Trophoblast cell (in vitro differentiated cells and primary cell): ENCODE results near the gene TRIM45.

Experiments
- DNase-seq, 2 donors: peaks; one replicate each; pipeline ENCODE4 v3.0.0-alpha.2; 2016
- H2AFZ ChIP-seq: 2 replicates; pipeline ENCODE4 v1.6.1; 2013; ENCODE audit warnings: low read length, moderate library complexity, mild to moderate bottlenecking; ENCODE audit not compliant: insufficient read depth, poor library complexity
- H2AK5ac ChIP-seq: 2 replicates; pipeline ENCODE4 v1.6.1; 2013; ENCODE audit warnings: mild to moderate bottlenecking, low read length
- H2BK120ac ChIP-seq: 2 replicates; pipeline ENCODE4 v1.6.1; 2013; ENCODE audit warnings: low read length, mild to moderate bottlenecking, moderate library complexity; ENCODE audit not compliant: insufficient read depth, poor library complexity
- H2BK12ac ChIP-seq: 2 replicates; pipeline ENCODE4 v1.6.1; 2013; ENCODE audit warnings: mild to moderate bottlenecking, low read length, moderate library complexity
- H2BK5ac ChIP-seq: 2 replicates; pipeline ENCODE4 v1.6.1; 2013; ENCODE audit warnings: low read length, low read depth, moderate library complexity, mild to moderate bottlenecking; ENCODE audit not compliant: poor library complexity
- H3K14ac ChIP-seq: 2 replicates; pipeline ENCODE4 v1.6.1; 2013; ENCODE audit warnings: mild to moderate bottlenecking, low read length
- H3K18ac ChIP-seq: 2 replicates; pipeline ENCODE4 v1.6.1; 2013; ENCODE audit warnings: mild to moderate bottlenecking, low read length
- H3K23ac ChIP-seq: 2 replicates; pipeline ENCODE4 v1.6.1; 2013; ENCODE audit warnings: low read length
- H3K27ac ChIP-seq: 2 replicates; pipeline ENCODE4 v1.5.1; 2013; ENCODE audit warnings: low read depth, mild to moderate bottlenecking, inconsistent platforms, low read length, moderate library complexity
- H3K27me3 ChIP-seq: 2 replicates; pipeline ENCODE4 v1.6.1; 2013; ENCODE audit warnings: inconsistent platforms, mild to moderate bottlenecking, low read length, moderate library complexity; ENCODE audit not compliant: insufficient read depth
- H3K36me3 ChIP-seq, 2 experiments: 1 replicate in 1 of 2; 2 replicates in 1 of 2; pipeline ENCODE4 v1.6.1; 2013; ENCODE audit warnings: low read length in 2 of 2, mild to moderate bottlenecking in 2 of 2, moderate library complexity in 1 of 2; ENCODE audit not compliant: insufficient read depth in 2 of 2, control insufficient read depth in 1 of 2
- H3K4ac ChIP-seq: 2 replicates; pipeline ENCODE4 v1.6.1; 2013; ENCODE audit warnings: low read depth, mild to moderate bottlenecking, low read length, moderate library complexity
- H3K4me1 ChIP-seq, 2 experiments: 1 replicate in 1 of 2; 2 replicates in 1 of 2; pipeline ENCODE4 v1.6.1; 2013; ENCODE audit warnings: low read length in 2 of 2, mild to moderate bottlenecking in 2 of 2, moderate library complexity in 1 of 2; ENCODE audit not compliant: insufficient read depth in 2 of 2, control insufficient read depth in 1 of 2
- H3K4me2 ChIP-seq: 2 replicates; pipeline ENCODE4 v1.6.1; 2013; ENCODE audit warnings: inconsistent platforms, mild to moderate bottlenecking, low read length, moderate library complexity
- H3K4me3 ChIP-seq: 2 replicates; pipeline ENCODE4 v1.5.1; 2013; ENCODE audit warnings: mild to moderate bottlenecking, low read depth, low read length, inconsistent platforms
- H3K79me1 ChIP-seq: one replicate; pipeline ENCODE4 v1.6.1; 2013; ENCODE audit warnings: low read length
- H3K79me2 ChIP-seq: 2 replicates; pipeline ENCODE4 v1.6.1; 2013; ENCODE audit warnings: low read length, mild to moderate bottlenecking; ENCODE audit not compliant: control insufficient read depth, insufficient read depth, poor library complexity
- H3K9ac ChIP-seq: 2 replicates; pipeline ENCODE4 v1.6.1; 2013; ENCODE audit warnings: mild to moderate bottlenecking, low read length
- H3K9me3 ChIP-seq: 2 replicates; pipeline ENCODE4 v1.6.1; 2013; ENCODE audit warnings: low read depth, mild to moderate bottlenecking, control low read depth, inconsistent platforms, low read length; ENCODE audit not compliant: insufficient read depth
- H4K12ac ChIP-seq: 2 replicates; pipeline ENCODE4 v1.6.1; 2013; ENCODE audit warnings: low read depth, mild to moderate bottlenecking, low read length, moderate library complexity
- H4K8ac ChIP-seq: 2 replicates; pipeline ENCODE4 v1.6.1; 2013; ENCODE audit warnings: low read depth, mild to moderate bottlenecking, low read length, moderate library complexity
- H4K91ac ChIP-seq: one replicate; pipeline ENCODE4 v1.6.1; 2013; ENCODE audit warnings: low read depth, mild to moderate bottlenecking, low read length, moderate library complexity
- WGBS: extraction: QIAGEN DNeasy Blood & Tissue Kit; methylation state at CpG from one replicate; pipeline ENCODE4 v1.1.7; 2013; ENCODE audit warnings: missing lambda C conversion rate; ENCODE audit not compliant: insufficient read length, insufficient coverage; ENCODE audit errors: extremely low coverage; 5-methylcytosine and 5-hydroxymethylcytosine counted together

TRIM45 gene

GRCh38 chr1:117116090-117116783 is 5.3 kb downstream of the TRIM45 start:
- Histone ChIP-seq H3K14ac (no peak overlapping the region), H3K18ac (no peak overlapping the region), H3K79me2 (peaks cover 6% of the 10 kb centered on the region), H2AK5ac (no peak overlapping the region), H3K9ac (no peak overlapping the region), H3K27ac (no peak overlapping the region), H3K4ac (no peak overlapping the region), H3K36me3 (peaks cover 19 to 34% of the 10 kb centered on the region in 2 experiments), H3K79me1 (peaks cover 7% of the 10 kb centered on the region), H4K91ac (no peak overlapping the region), H2BK120ac (no peak overlapping the region), H4K12ac (no peak overlapping the region), H3K27me3 (no peaks in the 10 kb centered on the region), H3K9me3 (no peaks in the 10 kb centered on the region), H3K4me2 (no peak overlapping the region), H3K23ac (no peak overlapping the region), H3K4me3 (no peak overlapping the region), H2AFZ (no peak overlapping the region), H3K4me1 (peaks cover 19 to 21% of the 10 kb centered on the region in 2 experiments), H2BK5ac (no peak overlapping the region), H4K8ac (no peak overlapping the region), H2BK12ac (no peak overlapping the region)
- peak in 1 of 2 donors; percentile 21 for DNase-seq
- no CpG with 5 or more reads among the region's 13 CpGs for WGBS

GRCh38 chr1:117114877-117115276 is 6.7 kb downstream of the TRIM45 start:
- no peaks in the 10 kb centered on the region for H3K27me3 ChIP-seq
- H4K12ac ChIP-seq, result no peak overlapping the region
- no peak overlapping the region for H4K91ac ChIP-seq
- H3K18ac ChIP-seq, result no peak overlapping the region
- H3K14ac ChIP-seq, result no peak overlapping the region
- no peak overlapping the region for H2BK12ac ChIP-seq
- no peaks in the 10 kb centered on the region for H3K9me3 ChIP-seq
- no CpG with 5 or more reads among the region's 2 CpGs for WGBS
- H3K79me1 ChIP-seq, result no peaks in the 10 kb centered on the region
- no peak overlapping the region for H2BK120ac ChIP-seq
- H2AK5ac ChIP-seq, result no peak overlapping the region
- H3K36me3 ChIP-seq, result peaks cover 21 to 38% of the 10 kb centered on the region in 2 experiments
- no peak overlapping the region for H3K27ac ChIP-seq
- no peak overlapping the region for H3K4ac ChIP-seq
- H3K9ac ChIP-seq, result no peak overlapping the region
- H4K8ac ChIP-seq, result no peak overlapping the region
- DNase-seq, result peak in 1 of 2 donors; percentile 59
- no peak overlapping the region for H3K4me3 ChIP-seq
- peaks cover 13 to 14% of the 10 kb centered on the region in 2 experiments for H3K4me1 ChIP-seq
- H3K79me2 ChIP-seq, result no peaks in the 10 kb centered on the region
- no peak overlapping the region for H3K4me2 ChIP-seq
- H2AFZ ChIP-seq, result no peak overlapping the region
- H2BK5ac ChIP-seq, result no peak overlapping the region
- H3K23ac ChIP-seq, result no peak overlapping the region

- no peak overlapping the region for H3K4ac ChIP-seq
- H3K4me1 ChIP-seq, result peaks cover 10 to 12% of the 10 kb centered on the region in 2 experiments
- H3K9ac ChIP-seq, result no peak overlapping the region
- H3K36me3 ChIP-seq, result peaks cover 17 to 41% of the 10 kb centered on the region in 2 experiments
- H3K18ac ChIP-seq, result no peak overlapping the region
- no peak overlapping the region for H2AK5ac ChIP-seq
- no peak overlapping the region for H3K23ac ChIP-seq
- H3K79me1 ChIP-seq, result no peaks in the 10 kb centered on the region
- H4K12ac ChIP-seq, result no peak overlapping the region
- H4K8ac ChIP-seq, result no peak overlapping the region
- no peaks in the 10 kb centered on the region for H3K27me3 ChIP-seq
- no peak overlapping the region for H2BK5ac ChIP-seq
- no peak overlapping the region for H2BK120ac ChIP-seq
- WGBS, result no CpG with 5 or more reads among the region's 11 CpGs
- no peak overlapping the region for H2AFZ ChIP-seq
- H3K79me2 ChIP-seq, result no peaks in the 10 kb centered on the region
- no peak overlapping the region for H4K91ac ChIP-seq
- peak overlapping the region; percentile 10 for H3K4me3 ChIP-seq
- no peak overlapping the region for H3K4me2 ChIP-seq
- no peak overlapping the region for H3K14ac ChIP-seq
- DNase-seq, result no peak
- H3K9me3 ChIP-seq, result no peaks in the 10 kb centered on the region
- no peak overlapping the region for H2BK12ac ChIP-seq
- H3K27ac ChIP-seq, result no peak overlapping the region
Observed at GRCh38 chr1:117113199-117113598, 8.3 kb downstream of the TRIM45 start.

- H3K79me1 ChIP-seq, result no peaks in the 10 kb centered on the region
- H2AFZ ChIP-seq, result no peak overlapping the region
- H3K9ac ChIP-seq, result no peak overlapping the region
- H2BK120ac ChIP-seq, result no peak overlapping the region
- no peak for DNase-seq
- no peak overlapping the region for H3K18ac ChIP-seq
- no peaks in the 10 kb centered on the region for H3K27me3 ChIP-seq
- WGBS, result no CpG with 5 or more reads among the region's 7 CpGs
- H3K4me1 ChIP-seq, result peaks cover 2 to 4% of the 10 kb centered on the region in 2 experiments
- no peaks in the 10 kb centered on the region for H3K79me2 ChIP-seq
- no peak overlapping the region for H3K4me3 ChIP-seq
- no peak overlapping the region for H3K23ac ChIP-seq
- H2BK12ac ChIP-seq, result no peak overlapping the region
- H2BK5ac ChIP-seq, result no peak overlapping the region
- H4K91ac ChIP-seq, result no peak overlapping the region
- H4K8ac ChIP-seq, result no peak overlapping the region
- no peaks in the 10 kb centered on the region for H3K9me3 ChIP-seq
- H3K14ac ChIP-seq, result no peak overlapping the region
- H4K12ac ChIP-seq, result no peak overlapping the region
- H2AK5ac ChIP-seq, result no peak overlapping the region
- peaks cover 16 to 35% of the 10 kb centered on the region in 2 experiments for H3K36me3 ChIP-seq
- no peak overlapping the region for H3K4me2 ChIP-seq
- H3K4ac ChIP-seq, result no peak overlapping the region
- H3K27ac ChIP-seq, result no peak overlapping the region
Observed at GRCh38 chr1:117112047-117112717, 9.4 kb downstream of the TRIM45 start.
